HG03039 (cell line): ENCODE measurements around the gene RASGEF1C.

ENCODE experiments used
- ATAC-seq: cut with Tn5 transposase; IDR thresholded peaks from one replicate; pipeline ENCODE4 v1.9.1; 2021; ENCODE audit warnings: mild to moderate bottlenecking, moderate library complexity; ENCODE audit not compliant: unreplicated experiment

Gene RASGEF1C

DNA sequence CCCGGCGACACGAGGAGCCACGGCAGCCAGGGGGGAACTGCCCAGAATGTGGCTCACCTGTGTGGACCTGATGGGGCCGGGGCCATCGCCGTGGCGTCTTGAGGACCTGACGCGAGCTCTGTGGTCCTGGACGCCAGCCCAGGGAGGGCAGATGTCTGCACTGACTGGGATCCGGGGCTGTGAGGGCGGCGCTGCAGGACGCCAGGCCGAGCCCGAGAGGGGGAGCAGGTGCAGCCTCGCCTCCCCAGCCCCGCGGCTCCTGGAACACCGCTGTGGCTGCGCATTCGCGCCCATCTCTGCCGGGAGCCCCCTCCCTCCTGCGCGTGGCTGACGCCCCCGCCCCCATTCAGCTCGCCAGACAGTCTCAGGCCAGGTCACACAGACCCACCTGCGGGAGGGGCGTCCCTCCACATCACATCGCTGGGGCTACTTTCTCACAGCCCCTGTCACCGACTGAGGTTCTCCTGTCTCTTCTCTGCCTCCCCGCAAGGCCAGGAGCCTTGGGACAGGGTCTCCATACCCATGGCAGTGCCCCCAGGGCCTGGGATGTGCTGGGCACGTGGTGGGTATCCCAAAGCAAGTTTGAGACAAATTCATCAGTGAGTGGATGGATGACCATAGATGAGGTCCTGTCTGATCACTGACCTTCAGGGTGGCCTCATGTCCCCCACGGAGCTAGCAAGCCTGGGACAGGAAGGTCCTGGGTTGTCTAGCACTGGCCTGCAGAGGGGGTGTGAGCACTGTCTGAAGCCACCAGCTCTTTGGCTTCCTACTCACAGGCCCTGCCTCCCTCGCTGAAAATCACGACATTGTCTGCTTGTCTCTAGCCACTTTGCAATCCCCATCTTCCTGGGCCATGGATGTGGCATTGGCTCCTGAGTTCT, 47.3 kb downstream of the RASGEF1C start:
- no peak for ATAC-seq

- no peak for ATAC-seq
These were observed 48.2 kb downstream of the RASGEF1C start for GRCh38 chr5:180160789-180161188.

DNA sequence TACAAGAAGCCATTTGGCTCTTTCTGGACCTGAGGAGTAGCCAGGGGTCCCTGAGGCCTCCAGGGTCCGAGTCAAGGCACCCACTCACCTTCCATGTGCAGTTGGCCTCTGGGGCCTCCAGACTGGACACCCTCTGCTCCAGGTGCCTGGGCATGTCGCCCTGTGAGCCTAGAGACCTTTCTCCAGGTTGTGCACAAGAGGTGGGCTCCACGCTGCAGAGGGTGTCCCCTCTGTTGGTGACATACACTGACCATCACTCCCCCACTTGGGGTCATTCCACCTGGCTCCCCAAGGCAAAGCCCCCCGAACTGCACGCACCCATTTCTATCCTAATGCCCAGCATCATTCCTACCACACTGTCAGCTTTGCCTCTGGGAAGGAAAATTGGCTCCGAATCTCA, 48.8 kb downstream of the RASGEF1C start:
- no peak for ATAC-seq

DNA sequence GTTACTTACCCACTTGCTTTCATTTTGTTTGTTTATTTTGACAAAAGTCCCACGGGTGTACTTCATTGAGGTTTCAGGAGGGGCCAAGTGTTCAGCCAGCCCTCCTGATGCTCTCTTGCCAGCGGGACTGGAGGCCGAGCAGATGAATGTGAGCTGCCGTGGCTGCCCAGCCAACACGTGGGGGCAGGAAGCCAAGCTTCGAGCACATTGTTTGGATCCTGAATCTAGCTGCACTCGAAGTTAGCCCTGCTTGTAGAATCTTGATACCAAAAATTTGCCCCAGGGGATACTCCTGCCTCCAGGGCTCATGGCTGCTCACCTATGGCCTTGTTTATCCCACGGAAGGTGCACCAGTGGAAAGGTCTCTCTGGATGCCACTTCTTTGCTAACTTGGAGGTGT, 49.3 kb downstream of the RASGEF1C start:
- no peak for ATAC-seq

- ATAC-seq, result no peak
These were observed 51.1 kb downstream of the RASGEF1C start for GRCh38 chr5:180157866-180158265.

GRCh38 chr5:180156141-180156540, 52.9 kb downstream of the RASGEF1C start:
- no peak for ATAC-seq

DNA sequence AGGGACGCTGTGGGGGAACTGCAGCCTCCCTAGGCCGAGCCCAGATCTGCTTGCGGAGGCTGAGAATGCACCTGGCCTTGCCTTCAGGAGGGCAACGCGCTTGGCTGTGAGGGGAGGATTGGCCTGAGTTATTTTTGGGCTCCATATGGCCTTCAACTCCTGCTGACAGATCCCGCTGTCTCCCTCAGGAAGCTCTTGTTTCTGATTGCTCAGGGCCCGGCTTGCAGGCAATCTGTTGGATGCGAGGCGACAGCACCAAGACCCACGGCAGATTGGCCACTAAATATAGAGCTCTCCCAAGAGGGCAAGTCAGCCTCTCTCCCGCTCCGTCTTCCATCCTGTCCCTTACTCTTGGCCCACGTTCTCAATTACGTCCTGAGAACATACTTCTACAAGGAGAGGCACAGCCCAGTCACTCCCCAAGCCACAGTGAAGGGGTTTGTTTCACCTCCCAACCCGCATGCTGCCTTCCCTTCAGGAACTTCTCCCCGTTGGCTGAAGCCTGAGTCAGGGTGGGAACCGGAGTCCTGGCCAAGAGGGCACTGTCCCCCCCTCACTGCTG, 53.6 kb downstream of the RASGEF1C start:
- no peak for ATAC-seq

- ATAC-seq, result no peak
These were observed 54.1 kb downstream of the RASGEF1C start for GRCh38 chr5:180154821-180155364.

- no peak for ATAC-seq
These were observed 55.0 kb downstream of the RASGEF1C start for GRCh38 chr5:180153991-180154390.

- no peak for ATAC-seq
These were observed 55.9 kb downstream of the RASGEF1C start for GRCh38 chr5:180153099-180153498.

GRCh38 chr5:180143656-180144364, 65.2 kb downstream of the RASGEF1C start:
- ATAC-seq, result no peak

- no peak for ATAC-seq
These were observed 66.0 kb downstream of the RASGEF1C start for GRCh38 chr5:180142824-180143610.

- no peak for ATAC-seq
These were observed 66.8 kb downstream of the RASGEF1C start for GRCh38 chr5:180142021-180142765.

DNA sequence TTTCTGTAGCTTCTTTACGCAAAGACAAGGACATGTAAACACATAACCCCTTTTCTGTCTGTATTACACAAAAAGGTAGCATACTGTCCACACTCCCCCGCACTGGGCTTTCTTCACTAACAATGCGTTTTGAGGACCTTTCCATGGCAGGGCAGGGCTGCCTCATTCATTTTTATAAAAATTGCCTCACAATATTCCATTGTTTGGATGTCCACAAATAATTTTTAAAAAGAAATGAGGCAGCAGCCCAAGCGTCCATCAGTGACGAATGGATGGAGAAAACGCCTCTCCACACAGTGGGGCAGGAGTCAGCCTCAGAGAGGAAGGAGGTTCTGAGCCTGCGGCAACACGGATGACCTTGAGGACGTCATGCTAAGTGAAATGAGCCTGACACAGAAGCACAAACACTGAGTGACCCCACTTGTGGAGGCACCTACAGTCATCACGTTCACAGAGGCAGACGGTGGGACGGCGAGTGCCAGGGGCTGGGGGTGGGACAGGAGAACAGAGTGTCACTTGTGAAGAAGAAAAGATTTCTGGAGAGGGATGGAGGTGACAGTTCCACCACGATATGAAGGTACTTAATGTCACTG, 67.8 kb downstream of the RASGEF1C start:
- ATAC-seq, result no peak

- ATAC-seq, result no peak
These were observed 68.4 kb downstream of the RASGEF1C start for GRCh38 chr5:180140571-180140970.

GRCh38 chr5:180140079-180140554, 68.9 kb downstream of the RASGEF1C start:
- no peak for ATAC-seq

GRCh38 chr5:180139731-180140055, 69.3 kb downstream of the RASGEF1C start:
- no peak for ATAC-seq

GRCh38 chr5:180138976-180139730, 69.9 kb downstream of the RASGEF1C start:
- no peak for ATAC-seq
